AG04449 (cell line): ENCODE data around the gene ADAM17.

Experiments
- CTCF ChIA-PET: fragments of 350-600 bp; formaldehyde crosslinking; extraction: SDS; loops from one replicate; lab custom pipeline; 2021; ENCODE audit warnings: antibody characterized with exemption; lab: Yijun Ruan, JAX
- POLR2A ChIA-PET: fragments of 400-600, 350-600 bp; formaldehyde crosslinking; extraction: SDS; loops from one replicate; lab custom pipeline; 2020; ENCODE audit warnings: antibody characterized with exemption, inconsistent platforms; lab: Yijun Ruan, JAX
- DNase-seq: peaks from one replicate; pipeline ENCODE4 v3.0.0-alpha.2; 2010; ENCODE audit warnings: low read depth, low spot score
- H3K4me3 ChIP-seq: 2 replicates; pipeline ENCODE4 v1.5.1; 2011; ENCODE audit warnings: low read depth, mild to moderate bottlenecking, control low read depth, low read length
- CTCF ChIP-seq: IDR thresholded peaks from one replicate; pipeline ENCODE4 v1.5.1; 2011; ENCODE audit warnings: mild to moderate bottlenecking, moderate library complexity, low read length, control low read depth, inconsistent platforms; ENCODE audit not compliant: insufficient read depth; ENCODE audit errors: missing control alignments

Gene ADAM17

GRCh38 chr2:9465170-9465569 lies 90.5 kb downstream of the ADAM17 start:
- ChIA-PET POLR2A (no interaction called here), CTCF (interaction anchor here (0.6 kb wide), 1 partner anchor 502 kb away, joined by 3 read pairs; no protein-coding TSS in a partner anchor)
- TF ChIP-seq CTCF: no peak
- no peak overlapping the region for H3K4me3 ChIP-seq
- DNase-seq: no peak

GRCh38 chr2:9463698-9464034 lies 92.0 kb downstream of the ADAM17 start:
- DNase-seq: no peak
- CTCF ChIA-PET: no interaction called here
- TF ChIP-seq CTCF: no peak
- H3K4me3 ChIP-seq: no peak overlapping the region
- POLR2A ChIA-PET: no interaction called here

- no peak for TF ChIP-seq CTCF
- H3K4me3 ChIP-seq: no peak overlapping the region
- ChIA-PET CTCF (no interaction called here), POLR2A (no interaction called here)
- DNase-seq: no peak
These were observed 92.5 kb downstream of the ADAM17 start for GRCh38 chr2:9462886-9463697.

GRCh38 chr2:9462313-9462712 lies 93.3 kb downstream of the ADAM17 start:
- TF ChIP-seq CTCF: no peak
- ChIA-PET CTCF (no interaction called here), POLR2A (no interaction called here)
- no peak for DNase-seq
- no peak overlapping the region for H3K4me3 ChIP-seq

GRCh38 chr2:9461079-9461478 lies 94.6 kb downstream of the ADAM17 start:
- no peak for DNase-seq
- H3K4me3 ChIP-seq: no peak overlapping the region
- ChIA-PET CTCF (no interaction called here), POLR2A (no interaction called here)
- TF ChIP-seq CTCF: no peak

GRCh38 chr2:9460441-9461017 lies 95.1 kb downstream of the ADAM17 start:
- ChIA-PET POLR2A (no interaction called here), CTCF (no interaction called here)
- no peak for DNase-seq
- H3K4me3 ChIP-seq: no peak overlapping the region
- no peak for TF ChIP-seq CTCF
